ENCODE measurements around the gene GNG5. TPM values are rescaled to one million over a fixed set of nuclear protein-coding genes. Genes with fewer than 3 reads are reported as not detected.

GNG5 gene
- total RNA-seq, 1 experiment from 2014 or later, result 108 TPM

DNA sequence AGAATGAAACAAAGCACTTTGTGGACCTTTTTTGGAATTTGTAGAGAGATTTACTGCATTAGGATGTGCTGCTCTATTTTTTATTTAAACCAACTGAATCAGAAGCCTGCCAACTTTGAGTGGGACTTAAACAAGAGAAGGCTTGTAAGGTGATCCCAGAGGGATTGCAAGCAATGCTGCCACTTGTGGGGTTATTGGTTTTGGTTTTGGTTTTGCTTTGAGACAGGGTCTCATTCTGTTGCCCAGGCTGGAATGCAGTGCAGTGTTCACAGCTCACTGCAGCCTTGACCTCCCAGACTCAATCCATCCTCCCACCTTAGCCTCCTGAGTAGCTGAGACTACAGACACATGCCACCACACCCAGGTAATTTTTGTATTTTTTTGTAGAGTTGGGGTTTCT lies 32.2 kb upstream of the GNG5 start (continued):
- TF ChIP-seq E2F5 (CRISPR knock-in tag; IDR thresholded peaks at IDR 0.05), result no peak
- TF ChIP-seq MYBL2 (CRISPR knock-in tag; IDR thresholded peaks at IDR 0.05), result no peak
- no peak for TF ChIP-seq ZBTB21 (CRISPR knock-in tag; IDR thresholded peaks at IDR 0.05; ENCODE audit: borderline replicate concordance)
- TF ChIP-seq CDX4 (CRISPR knock-in tag; IDR thresholded peaks at IDR 0.05; ENCODE audit: borderline replicate concordance), result no peak
- no peak for TF ChIP-seq GABPB1 (CRISPR knock-in tag; IDR thresholded peaks at IDR 0.05)
- no peak for TF ChIP-seq JUN (CRISPR knock-in tag; IDR thresholded peaks at IDR 0.05)
- TF ChIP-seq IRF2 (CRISPR knock-in tag; IDR thresholded peaks at IDR 0.05; ENCODE audit: borderline replicate concordance, low read depth), result no peak
- no peak for TF ChIP-seq USF1 (CRISPR knock-in tag; IDR thresholded peaks at IDR 0.05)
- TF ChIP-seq, protein P1, sequence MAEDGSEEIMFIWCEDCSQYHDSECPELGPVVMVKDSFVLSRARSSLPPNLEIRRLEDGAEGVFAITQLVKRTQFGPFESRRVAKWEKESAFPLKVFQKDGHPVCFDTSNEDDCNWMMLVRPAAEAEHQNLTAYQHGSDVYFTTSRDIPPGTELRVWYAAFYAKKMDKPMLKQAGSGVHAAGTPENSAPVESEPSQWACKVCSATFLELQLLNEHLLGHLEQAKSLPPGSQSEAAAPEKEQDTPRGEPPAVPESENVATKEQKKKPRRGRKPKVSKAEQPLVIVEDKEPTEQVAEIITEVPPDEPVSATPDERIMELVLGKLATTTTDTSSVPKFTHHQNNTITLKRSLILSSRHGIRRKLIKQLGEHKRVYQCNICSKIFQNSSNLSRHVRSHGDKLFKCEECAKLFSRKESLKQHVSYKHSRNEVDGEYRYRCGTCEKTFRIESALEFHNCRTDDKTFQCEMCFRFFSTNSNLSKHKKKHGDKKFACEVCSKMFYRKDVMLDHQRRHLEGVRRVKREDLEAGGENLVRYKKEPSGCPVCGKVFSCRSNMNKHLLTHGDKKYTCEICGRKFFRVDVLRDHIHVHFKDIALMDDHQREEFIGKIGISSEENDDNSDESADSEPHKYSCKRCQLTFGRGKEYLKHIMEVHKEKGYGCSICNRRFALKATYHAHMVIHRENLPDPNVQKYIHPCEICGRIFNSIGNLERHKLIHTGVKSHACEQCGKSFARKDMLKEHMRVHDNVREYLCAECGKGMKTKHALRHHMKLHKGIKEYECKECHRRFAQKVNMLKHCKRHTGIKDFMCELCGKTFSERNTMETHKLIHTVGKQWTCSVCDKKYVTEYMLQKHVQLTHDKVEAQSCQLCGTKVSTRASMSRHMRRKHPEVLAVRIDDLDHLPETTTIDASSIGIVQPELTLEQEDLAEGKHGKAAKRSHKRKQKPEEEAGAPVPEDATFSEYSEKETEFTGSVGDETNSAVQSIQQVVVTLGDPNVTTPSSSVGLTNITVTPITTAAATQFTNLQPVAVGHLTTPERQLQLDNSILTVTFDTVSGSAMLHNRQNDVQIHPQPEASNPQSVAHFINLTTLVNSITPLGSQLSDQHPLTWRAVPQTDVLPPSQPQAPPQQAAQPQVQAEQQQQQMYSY (CRISPR knock-in tag; IDR thresholded peaks at IDR 0.05), result no peak

DNA sequence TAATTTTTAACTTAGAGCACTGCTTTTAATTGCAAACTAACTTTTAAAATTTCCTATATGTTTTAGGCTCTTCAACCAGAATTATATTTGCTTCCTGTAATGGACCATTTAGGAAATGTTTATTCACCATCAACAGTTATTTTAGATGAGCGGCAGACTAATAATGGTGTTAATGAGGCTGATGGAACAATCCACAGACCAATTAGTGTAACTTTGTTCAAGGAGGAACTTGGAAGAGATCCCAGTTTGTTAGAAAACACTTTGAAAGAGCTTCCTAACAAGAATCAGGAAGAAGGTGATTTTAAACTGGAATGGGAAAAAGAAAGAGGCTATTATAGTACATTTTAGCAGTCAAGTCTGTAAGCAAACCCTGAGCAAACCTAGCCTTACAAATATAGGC lies 19.4 kb upstream of the GNG5 start:
- Mint-ChIP-seq H3K27me3 (ENCODE audit: low read depth) (no peaks in the 10 kb centered on the region), H3K9me3 (peaks cover 9% of the 10 kb centered on the region), H3K4me3 (no peak overlapping the region), H3K36me3 (no peaks in the 10 kb centered on the region), H3K4me1 (0 out of 2 replicates have a peak, but pooled peaks cover 3% of the 10 kb centered on the region), H3K27ac (peak overlapping the region; percentile 19; the same call in 1 of the 2 replicates)
- ChIA-PET CTCF (no interaction called here), POLR2A (no interaction called here)
- no peak for ATAC-seq
- no peak for DNase-seq (ENCODE audit: low spot score)
- TF ChIP-seq ERG (CRISPR knock-in tag; IDR thresholded peaks at IDR 0.05), result no peak
- TF ChIP-seq, protein P2, sequence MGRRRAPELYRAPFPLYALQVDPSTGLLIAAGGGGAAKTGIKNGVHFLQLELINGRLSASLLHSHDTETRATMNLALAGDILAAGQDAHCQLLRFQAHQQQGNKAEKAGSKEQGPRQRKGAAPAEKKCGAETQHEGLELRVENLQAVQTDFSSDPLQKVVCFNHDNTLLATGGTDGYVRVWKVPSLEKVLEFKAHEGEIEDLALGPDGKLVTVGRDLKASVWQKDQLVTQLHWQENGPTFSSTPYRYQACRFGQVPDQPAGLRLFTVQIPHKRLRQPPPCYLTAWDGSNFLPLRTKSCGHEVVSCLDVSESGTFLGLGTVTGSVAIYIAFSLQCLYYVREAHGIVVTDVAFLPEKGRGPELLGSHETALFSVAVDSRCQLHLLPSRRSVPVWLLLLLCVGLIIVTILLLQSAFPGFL (CRISPR knock-in tag; IDR thresholded peaks at IDR 0.05; ENCODE audit: borderline replicate concordance), result no peak
- TF ChIP-seq CBFB (CRISPR knock-in tag; IDR thresholded peaks at IDR 0.05; ENCODE audit: low read depth), result no peak
- TF ChIP-seq ZNF317 (CRISPR knock-in tag; IDR thresholded peaks at IDR 0.05; ENCODE audit: borderline replicate concordance, low read depth), result peak; percentile 83
- TF ChIP-seq ARID4B (CRISPR knock-in tag; IDR thresholded peaks at IDR 0.05; ENCODE audit: borderline replicate concordance), result no peak
